Fibroblast of skin of right quadriceps (primary cell): ENCODE measurements around the gene MEI1.
"Not testable (repeated sequence)": the region's sequence is repeated elsewhere in the genome, so short reads cannot be mapped to it uniquely, and the experiment has no call there.

Experiments
- DNase-seq: peaks from one replicate; pipeline ENCODE4 v3.0.0-alpha.2; 2013

MEI1 gene

DNA sequence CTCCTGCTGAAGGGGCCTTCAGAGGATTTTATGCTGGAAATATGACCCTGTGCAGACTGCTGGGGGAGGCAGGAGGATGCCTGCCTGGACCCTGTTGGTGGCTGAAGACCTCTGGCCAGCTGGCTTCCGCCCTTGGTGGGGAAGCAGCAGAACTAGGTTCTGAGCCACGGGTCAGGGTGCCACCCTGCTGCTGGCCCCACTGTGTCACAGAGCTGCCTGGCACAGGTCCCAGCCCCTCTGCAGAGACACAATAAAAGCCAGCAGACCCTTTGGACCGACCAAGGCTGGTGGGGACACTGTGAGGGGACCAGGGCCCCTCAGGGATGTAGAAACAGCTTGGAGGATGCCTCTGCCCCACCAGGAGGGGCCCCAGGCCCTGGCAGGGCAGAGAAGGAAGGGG lies 126.7 kb downstream of the MEI1 start:
- no peak for DNase-seq

DNA sequence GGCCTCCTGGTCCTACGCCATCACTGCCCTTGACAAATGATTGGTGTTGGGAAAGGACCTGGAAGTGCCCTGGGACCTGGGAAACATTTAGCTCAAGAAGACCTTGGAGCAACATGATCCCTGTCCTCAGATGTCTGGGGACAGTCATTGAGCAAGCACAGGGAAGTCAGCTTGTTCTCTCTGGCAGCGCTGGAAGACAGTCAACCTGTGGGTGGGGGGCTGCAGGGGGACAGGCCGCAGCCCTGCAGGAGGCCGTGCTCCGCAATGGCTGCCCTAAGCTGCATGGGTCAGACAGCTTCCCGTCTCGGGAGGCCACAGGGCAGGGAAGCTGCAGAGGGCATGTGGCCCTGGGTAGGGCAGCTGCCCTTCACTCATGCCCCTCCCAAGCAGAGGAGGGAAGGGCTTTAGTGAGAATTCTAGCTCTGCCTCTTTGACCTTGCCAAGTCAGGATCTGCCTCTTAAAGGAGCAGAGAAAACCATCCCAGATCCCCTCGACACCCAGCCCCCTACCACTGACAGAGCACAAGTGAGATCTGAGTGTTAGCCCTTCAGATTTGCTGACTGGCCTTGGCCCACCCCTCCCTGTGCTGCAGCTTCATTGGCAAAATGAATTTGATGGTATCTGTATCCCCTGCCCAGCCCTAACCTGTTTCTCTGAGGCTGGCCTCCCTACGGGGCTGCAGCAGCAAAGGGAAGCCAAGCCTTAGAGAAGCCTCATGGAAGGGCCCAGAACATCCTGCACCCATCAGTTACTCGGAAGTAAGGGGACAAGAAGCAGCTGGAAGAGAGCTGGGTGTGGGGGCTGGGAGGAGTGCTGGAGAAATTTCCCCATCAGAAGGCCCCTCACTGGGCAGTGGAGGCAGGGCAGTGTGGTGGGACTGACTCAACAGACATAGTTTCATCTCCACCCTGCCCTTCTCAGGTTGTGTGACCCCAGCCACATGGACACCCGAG lies 127.4 kb downstream of the MEI1 start:
- DNase-seq = no peak

DNA sequence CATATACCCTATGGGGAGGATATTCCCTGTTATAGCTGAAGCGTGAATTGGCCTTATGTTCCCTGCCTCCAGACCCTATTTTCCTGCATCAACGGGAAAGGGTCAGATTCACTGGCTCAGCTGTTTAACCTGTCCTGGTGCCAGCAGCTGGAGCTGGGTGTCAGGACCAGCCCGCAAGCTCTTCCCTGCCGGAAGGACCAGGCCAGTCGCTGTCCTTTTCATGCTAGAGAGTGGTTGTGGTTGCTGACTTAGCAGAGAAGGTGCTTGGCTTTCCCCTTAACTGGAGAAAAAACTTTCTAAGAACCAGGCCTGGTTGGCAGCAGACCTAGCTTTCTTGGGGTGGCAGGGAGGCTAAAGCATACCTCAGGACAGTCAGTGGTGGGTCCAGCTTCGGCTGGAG lies 128.4 kb downstream of the MEI1 start:
- no peak for DNase-seq

DNA sequence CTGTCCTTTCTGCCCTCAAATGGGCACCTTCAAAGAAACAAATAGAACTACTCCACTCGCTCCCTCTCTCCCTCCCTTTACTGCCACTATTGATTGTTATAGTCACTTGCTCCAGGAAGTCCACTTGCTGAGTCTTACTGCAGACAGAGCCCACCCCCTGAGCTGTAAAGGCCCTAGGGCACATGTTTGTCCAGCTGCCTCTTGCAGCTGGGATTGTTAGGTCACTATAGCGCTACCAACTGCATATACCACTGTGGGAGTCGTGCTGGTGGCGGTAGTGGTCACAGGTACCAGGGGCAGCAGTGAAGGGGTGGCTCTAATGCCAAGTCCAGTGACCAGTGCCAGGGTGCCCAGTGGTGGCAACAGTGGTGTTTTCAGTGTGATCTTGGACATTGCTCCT lies 129.2 kb downstream of the MEI1 start:
- no peak for DNase-seq

DNA sequence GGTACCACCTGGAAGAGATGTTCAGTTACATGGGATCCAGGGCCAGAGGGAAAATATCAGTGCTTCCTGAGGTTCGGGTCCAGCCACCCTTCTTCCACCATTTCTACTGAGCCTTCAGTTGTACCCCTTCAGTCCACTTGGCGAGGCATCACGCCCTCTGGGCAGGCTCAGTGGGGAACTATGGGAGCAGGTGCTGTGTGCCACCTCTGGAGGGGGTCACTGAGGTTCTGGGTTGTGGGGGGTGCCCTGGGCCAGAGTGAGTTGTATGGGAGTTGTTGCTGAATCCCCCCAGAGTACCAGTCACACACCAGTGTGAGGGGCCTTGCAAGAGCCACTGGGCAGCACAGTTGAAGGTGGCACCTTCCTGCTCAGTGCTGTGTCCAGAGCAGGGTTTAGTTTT lies 130.9 kb downstream of the MEI1 start:
- DNase-seq = no peak

DNA sequence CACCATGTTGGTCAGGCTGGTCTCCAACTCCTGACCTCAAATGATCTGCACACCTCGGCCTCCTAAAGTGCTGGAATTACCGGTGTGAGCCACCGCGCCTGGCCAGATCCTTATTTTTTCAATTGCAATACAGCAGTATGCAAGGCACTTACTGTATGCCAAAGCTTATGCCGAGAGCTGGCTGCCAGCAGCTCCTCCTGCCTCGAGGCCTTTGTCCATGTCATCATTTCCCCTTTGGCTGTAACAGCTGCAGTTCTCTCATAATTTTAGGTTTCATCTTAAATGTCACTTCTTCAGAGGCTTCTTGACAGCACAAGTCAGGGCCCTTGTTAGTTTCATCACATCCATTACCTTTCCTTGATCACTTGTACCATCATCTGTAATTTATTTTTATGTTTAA lies 132.1 kb downstream of the MEI1 start:
- DNase-seq = no peak

DNA sequence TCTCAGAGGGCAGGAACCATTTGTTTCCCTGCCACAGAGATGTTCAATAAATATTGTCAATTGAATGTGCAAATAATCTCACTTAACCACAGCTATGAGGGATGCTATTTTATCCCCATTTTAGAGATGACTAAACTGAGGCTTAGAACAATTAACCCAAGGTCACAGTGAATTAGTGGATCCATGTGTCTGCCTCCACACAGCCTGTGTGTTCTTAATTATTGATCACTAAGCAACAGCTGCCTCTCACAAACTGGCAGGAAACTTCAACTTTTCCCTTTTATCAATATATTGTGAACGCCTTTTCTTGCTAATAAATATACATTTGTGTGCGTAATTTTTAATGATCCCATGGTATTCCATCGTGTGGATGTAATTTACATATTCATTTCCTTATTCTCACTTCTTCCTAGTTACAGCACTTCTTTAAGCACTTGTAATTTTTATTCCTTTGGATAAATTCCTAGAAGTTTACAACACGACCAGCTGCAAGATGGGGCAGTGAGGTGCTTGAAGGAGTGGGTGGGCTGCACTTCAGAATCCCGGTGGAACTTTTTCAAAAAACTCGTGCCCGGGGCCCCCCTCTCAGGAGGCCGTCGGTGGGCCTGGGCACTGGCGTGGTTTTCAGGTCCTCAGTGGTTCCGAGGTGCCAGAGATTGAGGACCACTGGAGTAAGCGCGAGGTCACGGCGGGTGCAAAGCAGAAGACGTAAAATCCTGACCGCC lies 132.7 kb downstream of the MEI1 start:
- peak; percentile 37 for DNase-seq

DNA sequence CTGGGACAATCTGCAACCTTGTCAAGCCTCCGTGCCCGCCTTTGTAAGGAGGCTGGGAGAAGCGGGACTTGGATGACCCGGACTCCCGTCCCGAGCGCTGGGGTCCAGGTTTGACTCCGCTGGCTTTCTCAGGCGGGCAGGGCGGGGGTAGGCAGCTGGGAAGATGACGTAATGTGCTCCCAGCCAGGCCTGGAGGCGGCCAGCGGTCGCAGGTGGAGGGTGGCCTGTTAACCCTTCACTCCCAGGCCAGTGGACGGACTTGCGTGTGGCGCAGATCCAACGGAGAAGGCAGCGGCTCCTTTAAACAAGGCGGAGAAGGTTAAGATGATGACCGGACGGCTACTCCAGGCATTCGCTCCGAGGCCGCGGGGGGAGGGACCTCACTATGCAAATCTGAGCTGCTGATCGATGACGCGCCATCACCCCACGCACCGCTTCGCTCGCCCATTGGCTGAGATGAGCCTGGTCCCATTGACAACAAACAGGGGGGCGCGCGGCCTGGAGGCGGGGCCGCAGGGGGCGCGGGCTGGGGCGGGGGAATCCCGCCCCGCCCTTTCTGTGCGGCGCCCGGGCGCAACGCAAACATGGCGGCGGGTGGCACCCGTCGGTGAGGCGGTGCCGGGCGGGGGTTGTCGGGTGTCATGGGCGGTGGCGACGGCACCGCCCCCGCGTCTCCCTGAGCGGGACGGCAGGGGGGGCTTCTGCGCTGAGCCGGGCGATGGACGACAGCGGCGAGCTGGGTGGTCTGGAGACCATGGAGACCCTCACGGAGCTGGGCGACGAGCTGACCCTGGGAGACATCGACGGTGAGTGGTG lies 133.5 kb downstream of the MEI1 start, which contains the start of gene SREBF2:
Gene SREBF2 (plus strand): TSS at position 553 of the 816 bp plus-strand sequence. CDS start 166 bp downstream, at position 719.
- DNase-seq = peak; percentile 99

DNA sequence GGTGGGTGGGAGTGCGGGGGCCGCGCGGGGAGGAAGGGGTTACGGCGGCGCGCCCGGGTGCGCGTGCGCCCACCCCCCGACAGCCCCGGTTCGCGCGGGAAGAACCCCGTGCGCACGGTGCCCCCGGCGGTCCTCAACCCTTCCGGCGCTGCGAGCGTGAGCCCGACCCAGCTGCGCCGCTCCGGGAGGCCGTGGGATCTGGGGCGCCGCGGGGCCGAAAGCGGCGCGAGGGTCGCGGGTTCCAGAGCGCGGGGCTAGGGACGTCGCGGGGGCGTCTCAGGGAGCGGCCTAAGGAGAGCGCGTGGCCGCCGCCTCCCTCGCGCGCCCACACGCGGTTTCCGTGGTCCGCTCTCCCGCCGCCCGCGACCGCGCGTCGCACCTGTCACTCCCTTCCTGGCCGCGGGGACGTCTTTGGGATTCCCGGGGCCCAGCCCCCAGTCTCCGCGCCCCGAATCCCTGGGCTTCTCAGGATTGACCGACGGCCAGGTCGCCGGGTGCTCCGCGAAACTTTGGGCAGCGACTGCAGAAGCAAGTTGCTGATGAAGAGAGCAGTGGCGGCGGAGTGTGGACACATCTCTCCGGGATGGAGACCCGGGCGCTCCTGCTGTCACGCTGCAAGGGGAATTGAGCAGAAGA lies 134.2 kb downstream of the MEI1 start:
- no peak for DNase-seq

DNA sequence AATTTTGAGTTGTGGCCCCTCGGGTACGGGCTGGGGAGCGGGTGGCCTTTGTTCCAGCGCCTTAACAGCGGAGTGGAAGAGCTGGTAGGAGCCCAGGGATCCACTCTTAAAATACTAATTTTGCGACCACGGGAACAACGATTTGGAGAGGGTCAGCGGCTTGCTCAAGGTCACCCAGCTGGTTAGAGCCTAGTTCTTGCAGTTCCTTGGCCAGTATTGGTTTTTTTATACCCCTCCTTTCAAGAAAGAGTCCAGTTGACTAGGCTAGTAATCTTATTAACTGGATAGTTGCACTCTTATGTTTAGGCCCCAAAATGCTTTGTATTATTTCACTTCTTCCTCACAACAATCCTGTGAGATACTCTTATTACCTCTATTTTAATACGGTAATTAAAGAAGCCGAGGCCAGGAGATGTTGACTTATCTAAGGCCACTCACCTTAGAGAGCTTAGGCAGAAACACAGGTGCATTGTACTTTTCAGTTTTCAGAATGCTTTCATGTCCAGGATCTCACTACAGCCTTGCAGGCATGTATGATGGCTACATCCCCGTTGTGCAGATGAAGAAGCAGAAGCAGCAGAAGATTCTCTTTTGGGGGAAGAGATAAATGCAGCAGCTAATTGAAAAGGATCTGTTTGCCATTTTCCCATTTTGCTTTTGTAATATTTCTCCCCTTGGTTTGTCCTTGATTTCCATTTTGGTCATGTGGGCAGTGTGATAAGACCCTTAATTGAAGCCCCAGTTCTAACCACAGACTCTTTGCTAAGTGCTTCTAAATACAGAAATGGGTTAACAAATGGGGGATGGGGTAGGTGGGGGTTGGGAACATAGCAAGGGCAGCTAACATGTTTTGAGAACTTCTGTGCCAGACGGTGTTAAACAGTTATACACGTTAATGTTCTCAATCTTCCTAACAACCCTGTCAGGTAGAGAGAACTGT lies 135.0 kb downstream of the MEI1 start:
- no peak for DNase-seq

DNA sequence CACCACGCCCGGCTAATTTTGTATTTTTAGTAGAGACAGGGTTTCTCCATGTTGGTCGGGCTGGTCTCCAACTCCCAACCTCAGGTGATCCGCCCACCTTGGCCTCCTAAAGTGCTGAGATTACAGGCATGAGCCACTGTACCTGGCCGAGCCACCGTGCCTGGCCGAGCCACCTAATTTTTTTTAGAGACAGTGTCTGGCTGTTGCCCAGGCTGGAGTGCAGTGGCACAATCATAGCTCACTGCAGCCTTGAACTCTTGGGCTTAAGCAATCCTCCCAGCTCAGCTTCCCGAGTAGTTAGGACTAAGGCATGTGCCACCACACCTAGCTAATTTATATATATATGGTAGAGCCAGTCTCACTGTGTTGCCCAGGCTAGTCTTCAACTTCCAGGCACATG lies 136.2 kb downstream of the MEI1 start:
- not testable (repeated sequence) for DNase-seq

DNA sequence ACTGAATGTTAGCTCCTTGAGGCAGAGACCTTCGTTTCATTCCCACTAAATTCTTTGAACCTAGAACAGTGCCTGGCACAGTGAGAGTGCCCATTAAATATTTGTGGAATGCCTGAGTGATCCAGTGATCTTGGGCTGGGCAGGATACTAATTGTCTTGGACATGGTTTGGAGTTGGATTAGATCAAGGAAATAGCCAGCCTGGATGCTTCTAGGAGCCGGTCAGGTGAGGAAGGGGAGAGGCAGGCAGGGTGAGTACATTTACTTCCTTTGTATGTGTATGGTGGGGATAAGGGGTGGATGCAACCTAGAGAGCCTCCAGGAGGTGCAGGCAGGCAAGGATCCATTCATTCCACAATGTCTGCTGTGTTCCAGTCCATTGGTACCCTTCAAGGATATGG lies 137.2 kb downstream of the MEI1 start:
- no peak for DNase-seq

DNA sequence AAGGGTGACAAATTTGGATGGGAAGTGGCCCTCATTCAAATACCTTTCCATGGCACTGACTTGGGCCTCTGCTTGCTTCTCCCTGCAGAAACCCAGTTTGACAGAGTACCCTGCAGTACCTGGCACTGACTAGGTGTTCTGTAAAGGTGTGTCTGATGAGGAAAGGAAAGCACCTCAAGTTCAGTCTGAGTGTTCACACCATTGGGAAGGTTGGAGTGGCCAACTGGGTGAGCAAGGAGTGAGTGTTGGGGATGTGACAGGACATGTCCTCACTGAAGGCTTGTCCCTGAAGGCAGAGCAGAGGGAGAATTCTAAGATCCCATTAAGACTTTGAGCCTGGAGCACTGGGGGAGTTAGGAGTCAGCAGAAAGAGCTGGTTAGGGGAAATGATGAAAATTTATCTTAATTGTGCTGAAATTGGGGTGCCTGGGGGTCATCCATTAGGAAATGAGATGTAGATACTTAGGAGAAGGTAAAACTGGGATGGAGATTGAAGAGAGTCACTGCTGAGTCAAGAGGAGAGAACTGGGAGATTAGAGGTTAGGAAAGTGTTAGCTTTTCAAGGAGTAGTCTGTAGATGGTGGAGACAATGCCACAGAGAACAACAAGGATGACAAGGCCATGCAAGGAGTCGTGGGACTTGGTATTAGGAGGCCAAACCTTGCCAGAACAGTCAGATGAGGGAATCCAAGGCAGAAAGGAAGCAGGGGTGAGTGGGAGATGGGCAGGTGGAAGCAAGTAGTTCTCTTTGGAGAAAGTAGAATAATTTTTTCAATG lies 139.7 kb downstream of the MEI1 start:
- no peak for DNase-seq

DNA sequence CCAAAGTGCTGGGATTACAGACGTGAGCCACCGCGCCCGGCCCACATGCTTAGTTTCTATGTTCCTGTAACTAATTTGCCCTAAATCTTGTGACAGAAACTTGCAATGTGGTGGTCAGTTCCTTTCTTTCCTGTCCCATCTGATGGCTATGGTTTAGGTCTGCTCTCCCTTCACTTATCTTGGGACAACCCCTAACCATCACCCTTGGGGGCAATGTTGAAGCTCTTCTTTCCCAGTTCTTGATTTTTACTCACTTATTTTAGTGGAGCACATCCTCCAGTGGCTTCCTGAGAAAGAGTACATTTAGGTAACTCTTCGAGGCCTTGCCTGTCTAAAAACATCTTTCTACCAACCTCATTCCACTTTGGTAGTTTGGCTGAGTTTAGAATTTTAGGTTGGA lies 140.9 kb downstream of the MEI1 start:
- no peak for DNase-seq

DNA sequence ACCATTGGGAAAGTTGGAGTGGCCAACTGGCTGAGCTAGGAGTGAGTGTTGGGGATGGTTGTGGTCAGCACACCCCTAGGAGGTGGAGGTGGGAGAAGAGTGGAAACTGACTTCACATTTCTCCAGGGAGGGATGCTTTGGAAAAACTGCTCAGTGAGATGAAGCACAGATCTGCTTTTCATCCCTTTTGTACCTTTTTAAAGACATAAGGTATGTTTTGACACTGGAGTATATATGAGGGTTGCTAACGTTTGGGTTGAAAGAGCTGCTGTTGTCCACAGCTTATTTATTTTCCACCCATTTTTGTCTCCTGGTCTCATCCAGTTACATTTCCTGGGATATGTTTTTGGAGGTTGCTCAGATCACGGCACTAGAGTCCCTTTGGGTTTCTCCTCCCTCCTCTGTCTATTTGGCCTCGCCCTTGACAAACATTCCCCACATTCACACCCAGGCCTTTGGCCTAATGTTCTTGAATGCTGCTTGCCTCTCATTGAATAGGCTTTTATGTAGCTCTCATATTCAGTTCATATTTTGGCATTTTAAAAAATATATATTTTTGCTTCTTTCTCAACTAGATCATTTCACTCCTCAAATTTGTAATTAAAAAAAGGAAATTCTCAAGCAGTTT lies 141.9 kb downstream of the MEI1 start:
- DNase-seq = no peak

DNA sequence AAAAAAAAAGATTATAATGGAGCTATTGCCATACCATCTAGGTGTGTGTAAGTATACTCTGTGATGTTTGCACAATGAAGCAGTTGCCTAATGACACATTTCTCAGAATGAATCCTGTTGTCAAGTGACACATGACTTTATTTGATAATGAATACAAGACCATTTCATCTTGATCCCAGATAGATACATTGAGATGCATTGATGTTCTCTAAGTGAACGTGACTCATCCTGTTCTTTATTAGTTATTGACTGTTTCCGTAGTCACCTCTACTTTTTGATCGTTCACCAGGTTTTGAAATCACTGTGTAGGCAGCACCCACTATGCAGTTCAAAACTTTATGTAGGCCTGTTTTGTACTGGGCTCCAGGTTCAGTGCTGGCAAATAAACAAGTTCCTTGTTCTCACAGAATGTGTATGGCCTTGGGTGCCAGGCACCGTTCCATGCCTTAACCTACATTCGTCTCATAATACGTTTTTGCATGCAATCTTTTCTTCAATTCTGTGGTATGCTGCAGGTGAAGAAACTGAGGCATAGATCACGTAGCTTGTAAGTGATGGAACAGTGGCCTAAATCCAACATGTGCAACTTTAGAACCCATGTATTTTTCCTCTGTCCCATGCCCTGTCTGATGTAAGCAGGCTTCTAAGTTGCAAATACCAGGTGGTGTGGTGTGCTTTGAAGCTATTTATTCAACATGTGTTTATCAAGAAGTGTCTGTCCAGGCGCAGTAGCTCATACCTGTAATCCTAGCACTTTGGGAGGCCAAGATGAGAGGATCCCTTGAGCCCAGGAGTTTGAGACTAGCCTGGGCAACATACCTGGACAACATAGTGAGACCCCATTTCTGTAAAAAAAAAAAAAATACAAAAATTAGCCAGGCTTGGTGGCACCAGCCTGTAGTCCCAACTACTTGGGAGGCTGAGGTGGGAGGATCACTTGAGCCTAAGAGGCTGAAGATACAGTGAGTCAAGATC lies 144.0 kb downstream of the MEI1 start:
- no peak for DNase-seq

DNA sequence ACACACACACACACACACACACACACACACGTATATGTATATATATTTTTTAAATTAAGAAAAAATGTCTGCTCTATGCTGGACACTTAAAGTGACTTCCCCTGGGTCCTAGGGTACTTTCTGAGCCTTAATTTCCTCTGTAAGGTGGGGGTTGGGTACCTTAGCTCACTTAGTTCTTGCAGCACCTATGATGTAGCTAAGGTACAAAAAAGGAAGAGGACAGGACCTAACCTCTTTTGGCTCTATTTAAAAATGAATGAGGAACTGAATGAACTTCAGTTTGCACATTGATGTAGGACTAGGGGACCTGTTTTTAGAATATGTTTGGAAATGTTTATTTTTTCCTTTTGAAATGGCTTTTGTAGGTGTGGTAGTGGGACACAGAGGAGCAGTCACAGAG lies 144.7 kb downstream of the MEI1 start:
- no peak for DNase-seq

DNA sequence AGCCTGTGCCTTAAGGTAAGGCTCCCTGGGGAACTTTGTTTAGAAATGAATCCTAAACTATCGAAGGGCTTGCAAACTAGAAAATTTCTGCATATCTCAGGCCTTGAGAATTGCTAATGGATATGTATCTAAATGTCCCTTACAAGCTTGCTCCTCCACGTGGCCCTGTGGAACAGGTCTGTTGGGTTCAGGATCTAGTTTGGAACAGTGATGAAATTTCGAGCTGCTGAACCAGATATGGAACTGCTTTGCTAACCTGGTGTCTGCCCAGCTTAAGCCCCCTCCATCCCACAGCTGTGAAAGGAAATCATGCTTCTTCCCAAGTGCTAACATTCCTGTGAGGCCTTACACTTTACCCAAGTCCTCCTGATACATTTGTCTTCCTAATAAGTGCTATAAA lies 145.2 kb downstream of the MEI1 start:
- DNase-seq = no peak
